HepG2 (cell line): Measurements from ENCODE around the gene IPP. TPM values are rescaled to one million over a fixed set of nuclear protein-coding genes. Genes with fewer than 3 reads are reported as not detected.

ENCODE experiments used
- ATAC-seq: fragments of 200-7000 bp; cut with Tn5 transposase; 3 replicates; pipeline ENCODE4 v1.9.1; 2020; ENCODE audit warnings: mild to moderate bottlenecking, moderate library complexity
- BruUV-seq: library from RNA; stranded (reverse); fragments of 400-500 nt; replicated peaks from 2 replicates; lab custom pipeline; 2021; lab: Mats Ljungman, UMichigan
- CTCF ChIA-PET: fragments of 300-600 bp; formaldehyde crosslinking; extraction: SDS; loops from one replicate; lab custom pipeline; 2021; ENCODE audit warnings: low total read pairs, inconsistent platforms, low intra/inter-chr PET ratio; lab: Yijun Ruan, JAX
- POLR2A ChIA-PET: fragments of 350-600 bp; sonication (Branson Sonifier 250); formaldehyde crosslinking; loops from one replicate; lab custom pipeline; 2020; ENCODE audit warnings: antibody characterized with exemption, inconsistent platforms; lab: Yijun Ruan, JAX
- DNase-seq: peaks from one replicate; pipeline ENCODE4 v3.0.0-alpha.2; 2015; ENCODE audit warnings: low spot score
- FAIRE-seq: peaks from 3 replicates; lab custom pipeline; 2011; peaks lifted over from hg19 to GRCh38; lab: Jason Lieb, UNC
- H2AFZ ChIP-seq: one replicate; pipeline ENCODE4 v1.6.1; 2011; ENCODE audit warnings: low read length, inconsistent platforms
- H3K27ac ChIP-seq: fragments of 300-600 bp; 3 replicates; pipeline ENCODE4 v1.8.0; 2011; ENCODE audit warnings: mixed run types, mild to moderate bottlenecking, mixed read lengths, low read length, inconsistent platforms; ENCODE audit not compliant: insufficient read depth; ENCODE audit errors: extremely low read length
- H3K27me3 ChIP-seq, 2 experiments: fragments of 200-600 bp in 1 of 2; 2 replicates in 1 of 2; 3 replicates in 1 of 2; pipeline versions ENCODE4 v1.6.0 to v1.8.0; 2011; ENCODE audit warnings: low read length in 2 of 2, mild to moderate bottlenecking in 2 of 2, moderate library complexity in 2 of 2, inconsistent platforms in 1 of 2; ENCODE audit not compliant: insufficient read depth in 2 of 2, control insufficient read depth in 1 of 2
- H3K36me3 ChIP-seq, 2 experiments: fragments of 200-600 bp in 1 of 2; replicated peaks in 1 of 2; 2 replicates in 1 of 2; 3 replicates in 1 of 2; pipeline versions ENCODE4 v1.5.1 to v1.8.0; 2011; ENCODE audit warnings: low read length in 2 of 2, inconsistent platforms in 1 of 2; ENCODE audit not compliant: insufficient read depth in 2 of 2, control insufficient read depth in 1 of 2
- H3K4me1 ChIP-seq: 2 replicates; pipeline ENCODE4 v1.5.1; 2012; ENCODE audit warnings: low read length, inconsistent platforms; ENCODE audit not compliant: insufficient read depth
- H3K4me2 ChIP-seq: 2 replicates; pipeline ENCODE4 v1.6.0; 2011; ENCODE audit warnings: low read depth, low read length, inconsistent platforms
- H3K4me3 ChIP-seq, 3 experiments: fragments of 200-600 bp in 1 of 3; sonication (generic), shearing (Covaris generic) in 1 of 3; replicated peaks in 1 of 3; 2 replicates each; pipeline ENCODE4 v1.5.1; 2011 to 2016; ENCODE audit warnings: low read length in 3 of 3, inconsistent platforms in 2 of 3, low read depth in 2 of 3, mild to moderate bottlenecking in 2 of 3, control low read depth in 1 of 3, mixed read lengths in 1 of 3; ENCODE audit not compliant: insufficient read depth in 1 of 3
- H3K79me2 ChIP-seq: one replicate; pipeline ENCODE4 v1.6.1; 2011; ENCODE audit warnings: low read length, inconsistent platforms; ENCODE audit not compliant: insufficient read depth
- H3K9ac ChIP-seq: 2 replicates; pipeline ENCODE4 v1.6.0; 2011; ENCODE audit warnings: mild to moderate bottlenecking, low read depth, low read length, inconsistent platforms; ENCODE audit not compliant: insufficient read depth
- H3K9me3 ChIP-seq: 2 replicates; pipeline ENCODE4 v1.5.1; 2012; ENCODE audit warnings: mild to moderate bottlenecking, low read length
- H4K20me1 ChIP-seq: 2 replicates; pipeline ENCODE4 v1.6.0; 2011; ENCODE audit warnings: inconsistent platforms, mild to moderate bottlenecking, low read length, moderate library complexity; ENCODE audit not compliant: insufficient read depth
- ETV5 ChIP-seq: IDR thresholded peaks from 2 replicates; pipeline ENCODE4 v1.6.1; 2018; ENCODE audit warnings: missing biosample characterization, missing genetic modification reagents, inconsistent platforms, borderline replicate concordance
- FOXK2 ChIP-seq: fragments of 450-650 bp; IDR thresholded peaks from 2 replicates; pipeline ENCODE4 v1.6.1; 2016
- JUND ChIP-seq: sonication (generic); formaldehyde crosslinking; IDR thresholded peaks from 2 replicates; pipeline ENCODE4 v1.8.0; 2022; ENCODE audit warnings: mild to moderate bottlenecking, missing genetic modification reagents
- POGZ ChIP-seq: sonication (generic); formaldehyde crosslinking; IDR thresholded peaks from 2 replicates; pipeline ENCODE4 v1.4.0; 2020; ENCODE audit warnings: mild to moderate bottlenecking, missing genetic modification reagents
- POLR2AphosphoS5 ChIP-seq: IDR thresholded peaks from 2 replicates; pipeline ENCODE4 v1.6.1; 2012; ENCODE audit warnings: low read depth, low read length
- RBM39 ChIP-seq: fragments of 200-400 bp; formaldehyde crosslinking; IDR thresholded peaks from one replicate; pipeline ENCODE4 v1.6.1; 2018; ENCODE audit warnings: antibody characterized with exemption, mild to moderate bottlenecking, low read depth, low read length; ENCODE audit not compliant: poor library complexity, severe bottlenecking
- SOX5 ChIP-seq: IDR thresholded peaks from 2 replicates; pipeline ENCODE4 v1.6.1; 2016; ENCODE audit warnings: borderline replicate concordance
- STAG1 ChIP-seq: sonication (generic); formaldehyde crosslinking; IDR thresholded peaks from 2 replicates; pipeline ENCODE4 v1.4.0; 2020; ENCODE audit warnings: missing genetic modification reagents
- ZKSCAN1 ChIP-seq: fragments of 150-350 bp; IDR thresholded peaks from 2 replicates; pipeline ENCODE4 v1.6.1; 2014; ENCODE audit warnings: low read length
- ZMYM4 ChIP-seq: sonication (generic); formaldehyde crosslinking; IDR thresholded peaks from 2 replicates; pipeline ENCODE4 v1.8.1; 2023; ENCODE audit warnings: mild to moderate bottlenecking, missing genetic modification reagents
- ZNF24 ChIP-seq: fragments of 450-650 bp; IDR thresholded peaks from 2 replicates; pipeline ENCODE4 v1.6.1; 2017; ENCODE audit warnings: antibody characterized with exemption, mild to moderate bottlenecking
- ZNF33B ChIP-seq: sonication (generic); formaldehyde crosslinking; IDR thresholded peaks from 2 replicates; pipeline ENCODE4 v1.5.1; 2020; ENCODE audit warnings: mild to moderate bottlenecking, missing genetic modification reagents
- ZNF44 ChIP-seq: sonication (generic); formaldehyde crosslinking; IDR thresholded peaks from 2 replicates; pipeline ENCODE4 v1.5.1; 2020; ENCODE audit warnings: mild to moderate bottlenecking, missing genetic modification reagents
- ZNF580 ChIP-seq: IDR thresholded peaks from 2 replicates; pipeline ENCODE4 v1.6.1; 2016; ENCODE audit warnings: low read depth, borderline replicate concordance
- ZNF639 ChIP-seq: conservative IDR thresholded peaks from 2 replicates; pipeline ENCODE4 v1.6.1; 2018; ENCODE audit warnings: missing genetic modification reagents
- ZNF781 ChIP-seq: sonication (generic); formaldehyde crosslinking; IDR thresholded peaks from 2 replicates; pipeline ENCODE4 v1.5.1; 2020; ENCODE audit warnings: borderline replicate concordance, mild to moderate bottlenecking, missing genetic modification reagents; ENCODE audit errors: not compliant biosample characterization
- ZSCAN30 ChIP-seq: sonication (generic); formaldehyde crosslinking; IDR thresholded peaks from 2 replicates; pipeline ENCODE4 v1.5.0; 2020; ENCODE audit warnings: mild to moderate bottlenecking, missing genetic modification reagents
- ZXDC ChIP-seq: sonication (generic); formaldehyde crosslinking; IDR thresholded peaks from 2 replicates; pipeline ENCODE4 v1.5.0; 2020; ENCODE audit warnings: mild to moderate bottlenecking, missing genetic modification reagents
- WGBS: methylation state at CpG from one replicate; pipeline ENCODE4 v1.1.6; 2017; ENCODE audit warnings: low lambda C conversion rate; 5-methylcytosine and 5-hydroxymethylcytosine counted together
- in situ Hi-C: cut with HindIII; loops from 2 replicates; pipeline ENCODE4 v1.10.0; 2017; ENCODE audit warnings: low pct_unique_long_range_greater_than_20kb; ENCODE audit not compliant: extremely low pct_ligation_motif_present
- intact Hi-C: fragments of 100-400 bp; cut with micrococcal nuclease; formaldehyde crosslinking; loops from one replicate; pipeline ENCODE4 v1.10.0; 2022; ENCODE audit not compliant: unreplicated experiment
- polyA plus RNA-seq, 8 experiments: library from polyadenylated mRNA; depleted of rRNA in 3 of 8; stranded (reverse) in 7 of 8; unstranded in 1 of 8; fragments of >200 nt; fragmentation: Illumina TruSeq in 4 of 8; extraction: Trizol in 4 of 8; gene quantifications; 2 replicates each; pipeline versions ENCODE4 v1.2.1 to v1.2.3, GENCODE V29; 2011 to 2016; ENCODE audit warnings: low read depth in 4 of 8, missing spikeins in 1 of 8, mixed read lengths in 1 of 8; ENCODE audit not compliant: insufficient read depth in 1 of 8
- total RNA-seq, 5 experiments: library from RNA; depleted of rRNA; stranded (reverse); fragments of >200 nt; fragmentation: Illumina TruSeq; extraction: Trizol; gene quantifications; 2 replicates each; pipeline ENCODE4 v1.2.3, GENCODE V29; 2016; ENCODE audit warnings: low read depth in 1 of 5
- TF ChIP-seq, protein P1 (sequence below): sonication (generic); IDR thresholded peaks from 2 replicates; pipeline ENCODE4 v1.6.1; 2016; ENCODE audit warnings: low read depth, borderline replicate concordance

IPP gene
- total and polyA plus RNA-seq, 2 of the 13 experiments (the other 11 are each of a cell fraction or from before 2014, with no cell fraction given): 3.0 to 9.7 TPM

DNA sequence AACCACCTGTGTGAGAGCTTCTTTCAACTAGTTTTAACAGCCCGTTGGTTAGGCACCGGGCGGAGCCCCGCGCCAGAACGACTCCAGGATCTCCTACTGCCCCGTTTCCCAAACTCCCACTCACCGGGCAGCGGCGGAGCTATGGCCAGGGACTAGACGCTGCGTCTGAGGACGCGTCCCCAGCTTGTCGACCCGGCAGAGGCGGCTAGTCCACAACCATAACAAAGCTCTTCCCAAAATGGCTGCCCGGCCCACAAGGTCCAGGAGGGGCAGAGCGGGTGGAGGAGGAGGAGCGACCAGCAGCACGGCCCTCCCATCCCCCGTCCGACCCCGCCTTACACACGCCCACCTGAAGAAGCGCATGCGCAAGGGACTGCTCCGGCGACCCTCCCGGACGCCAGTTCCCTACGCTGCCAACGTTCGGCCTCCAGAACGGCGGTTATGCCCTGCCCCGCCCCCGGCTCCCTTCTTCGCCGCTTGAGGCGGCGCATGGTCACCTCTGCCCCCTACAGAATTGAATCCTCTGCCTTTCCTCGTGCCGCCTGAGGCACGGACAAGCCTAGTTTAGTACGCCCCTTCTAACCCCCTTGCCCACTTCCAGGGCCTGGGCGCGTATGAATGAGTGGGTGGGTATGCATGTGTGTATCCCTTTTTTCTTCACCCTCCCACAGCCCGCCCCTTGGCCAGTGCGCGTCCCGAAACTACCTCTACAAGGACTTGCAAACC, 64.0 kb downstream of the IPP start, which contains the start of gene GPBP1L1 (continued):
- TF ChIP-seq ZNF639 (CRISPR knock-in tag): peak; percentile 28
- TF ChIP-seq ZKSCAN1: no peak
- 0 out of 2 replicates have a peak, but pooled peaks have one; percentile 22 for TF ChIP-seq FOXK2
- TF ChIP-seq ZNF24: no peak
- TF ChIP-seq POGZ (CRISPR knock-in tag): 0 out of 2 replicates have a peak, but pooled peaks have one; percentile 6
- TF ChIP-seq RBM39: peak; percentile 76
- peak; percentile 80 for TF ChIP-seq POLR2AphosphoS5
- no peak for TF ChIP-seq ZNF781 (CRISPR knock-in tag)
- TF ChIP-seq ZSCAN30: peak; percentile 85; the same call in 1 of the 2 replicates
- TF ChIP-seq SOX5 (CRISPR knock-in tag): peak; percentile 24; the same call in 1 of the 2 replicates
- TF ChIP-seq JUND (CRISPR knock-in tag): no peak
- TF ChIP-seq ZMYM4: peak; percentile 35

DNA sequence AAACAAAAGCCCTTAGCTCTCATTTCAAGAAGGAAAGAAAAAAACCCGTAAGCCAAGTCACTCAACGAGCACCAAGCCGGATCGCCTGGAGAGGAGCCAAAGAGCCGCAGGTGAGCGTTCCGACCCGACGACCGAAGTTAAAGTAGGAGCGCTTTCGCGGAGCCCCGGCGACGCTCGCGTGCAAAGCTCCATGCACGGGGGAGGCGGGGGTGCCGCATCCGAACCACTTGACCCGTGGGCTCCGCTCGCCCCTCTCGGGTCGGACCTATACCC, 64.5 kb downstream of the IPP start:
- H3K4me2 ChIP-seq: peak overlapping the region; percentile 68
- peak overlapping the region; percentile 70 to 98 (median 93) for H3K4me3 ChIP-seq
- peaks cover 55% of the 10 kb centered on the region for H3K4me1 ChIP-seq
- H3K9ac ChIP-seq: peak overlapping the region; percentile 100
- no TSS peak for BruUV-seq
- in situ Hi-C loops: loop anchor here (5.0 kb wide), 1 partner anchor 116 kb away; the partner anchor contains the start of gene MAST2
- H3K36me3 ChIP-seq: peaks cover 0 to 6% of the 10 kb centered on the region in 2 experiments; a peak in 2 of 5 replicates
- ATAC-seq: peak; percentile 0
- intact Hi-C loops: loop anchor here (1.0 to 5.0 kb wide), 5 partner anchors 66 to 493 kb away; partner anchors contain the start of genes IPP and MAST2
- no peak for FAIRE-seq
- H4K20me1 ChIP-seq: peaks cover 39% of the 10 kb centered on the region
- H3K27ac ChIP-seq: peak overlapping the region; percentile 99
- H2AFZ ChIP-seq: no peak overlapping the region
- peak; percentile 37 for DNase-seq
- WGBS: under 1% methylated on average over 18 of the region's 27 CpGs
- ChIA-PET POLR2A (interaction anchor here (0.6 to 2.7 kb wide), 28 partner anchors 9 to 739 kb away, joined by 3 to 29 read pairs (median 4); partner anchors contain the start of genes IPP, NASP and PRDX1), CTCF (no interaction called here)
- peaks cover 0 to 5% of the 10 kb centered on the region in 2 experiments; a peak in 2 of 5 replicates for H3K27me3 ChIP-seq
- no peaks in the 10 kb centered on the region for H3K9me3 ChIP-seq
- H3K79me2 ChIP-seq: peaks cover 81% of the 10 kb centered on the region
- 0 out of 2 replicates have a peak, but pooled peaks have one; percentile 1 for TF ChIP-seq ZNF580 (CRISPR knock-in tag)
- TF ChIP-seq STAG1 (CRISPR knock-in tag): 0 out of 2 replicates have a peak, but pooled peaks have one; percentile 7
- peak; percentile 21; the same call in 1 of the 2 replicates for TF ChIP-seq ZNF44 (CRISPR knock-in tag)
- TF ChIP-seq, protein P1, sequence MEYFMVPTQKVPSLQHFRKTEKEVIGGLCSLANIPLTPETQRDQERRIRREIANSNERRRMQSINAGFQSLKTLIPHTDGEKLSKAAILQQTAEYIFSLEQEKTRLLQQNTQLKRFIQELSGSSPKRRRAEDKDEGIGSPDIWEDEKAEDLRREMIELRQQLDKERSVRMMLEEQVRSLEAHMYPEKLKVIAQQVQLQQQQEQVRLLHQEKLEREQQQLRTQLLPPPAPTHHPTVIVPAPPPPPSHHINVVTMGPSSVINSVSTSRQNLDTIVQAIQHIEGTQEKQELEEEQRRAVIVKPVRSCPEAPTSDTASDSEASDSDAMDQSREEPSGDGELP: 0 out of 2 replicates have a peak, but pooled peaks have one; percentile 13
- no peak for TF ChIP-seq ZXDC (CRISPR knock-in tag)
- no peak for TF ChIP-seq ETV5 (CRISPR knock-in tag)
- TF ChIP-seq ZNF33B (CRISPR knock-in tag): no peak
